HL-60 (cell line): ENCODE measurements around the gene ST6GALNAC2.

Experiments used
- DNase-seq, 2 experiments: peaks; one replicate each; pipeline ENCODE4 v3.0.0-alpha.2; 2010 to 2020; ENCODE audit warnings: low read depth in 1 of 2, low spot score in 1 of 2
- H3K27ac ChIP-seq: fragments of 250-450 bp; sonication (Bioruptor Pico); replicated peaks from 2 replicates; pipeline ENCODE4 v1.5.1; 2020; ENCODE audit warnings: mild to moderate bottlenecking, moderate library complexity
- H3K27me3 ChIP-seq: fragments of 250-450 bp; sonication (Bioruptor Pico); 2 replicates; pipeline ENCODE4 v1.5.1; 2021; ENCODE audit warnings: mild to moderate bottlenecking, moderate library complexity; ENCODE audit not compliant: insufficient read depth, poor library complexity, severe bottlenecking
- H3K4me3 ChIP-seq: replicated peaks from 2 replicates; pipeline ENCODE4 v1.5.1; 2011; ENCODE audit warnings: mild to moderate bottlenecking, control low read depth, low read length; ENCODE audit not compliant: insufficient read depth
- GABPA ChIP-seq: IDR thresholded peaks from 2 replicates; pipeline ENCODE4 v1.6.1; 2012; ENCODE audit warnings: low read depth
- POLR2AphosphoS5 ChIP-seq: IDR thresholded peaks from 2 replicates; pipeline ENCODE4 v1.6.1; 2012; ENCODE audit warnings: low read depth
- SPI1 ChIP-seq: IDR thresholded peaks from 2 replicates; pipeline ENCODE4 v1.6.1; 2012; ENCODE audit warnings: low read depth, mild to moderate bottlenecking, borderline replicate concordance
- TF ChIP-seq, protein P1 (sequence below): IDR thresholded peaks from 2 replicates; pipeline ENCODE4 v1.6.1; 2012; ENCODE audit warnings: low read depth; ENCODE audit not compliant: insufficient replicate concordance
- TF ChIP-seq, protein P2 (sequence below): IDR thresholded peaks from one replicate; pipeline ENCODE4 v1.5.1; 2011; ENCODE audit warnings: low read length, control low read depth, inconsistent platforms; ENCODE audit not compliant: insufficient read depth

Gene ST6GALNAC2

DNA sequence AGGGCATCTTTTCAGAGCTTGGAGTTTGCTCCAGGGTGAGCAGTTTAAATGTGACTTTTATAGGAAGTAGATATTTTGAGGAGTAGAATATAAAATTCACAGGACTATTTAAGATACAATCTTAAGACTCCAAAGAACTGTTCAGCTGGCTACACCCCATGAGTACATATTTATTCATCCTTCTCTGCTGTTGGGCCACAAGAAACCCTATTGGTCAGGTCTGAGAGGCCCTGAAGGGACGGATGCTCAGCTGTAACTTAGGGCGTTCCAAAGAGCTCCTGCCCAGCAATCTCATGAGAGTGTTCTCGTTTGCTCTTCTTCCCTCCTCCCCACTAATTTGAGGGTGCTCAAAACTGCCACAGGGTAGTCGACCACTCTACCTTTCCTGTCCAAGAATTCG lies 7.3 kb downstream of the ST6GALNAC2 start:
- H3K27ac ChIP-seq: no peak overlapping the region

DNA sequence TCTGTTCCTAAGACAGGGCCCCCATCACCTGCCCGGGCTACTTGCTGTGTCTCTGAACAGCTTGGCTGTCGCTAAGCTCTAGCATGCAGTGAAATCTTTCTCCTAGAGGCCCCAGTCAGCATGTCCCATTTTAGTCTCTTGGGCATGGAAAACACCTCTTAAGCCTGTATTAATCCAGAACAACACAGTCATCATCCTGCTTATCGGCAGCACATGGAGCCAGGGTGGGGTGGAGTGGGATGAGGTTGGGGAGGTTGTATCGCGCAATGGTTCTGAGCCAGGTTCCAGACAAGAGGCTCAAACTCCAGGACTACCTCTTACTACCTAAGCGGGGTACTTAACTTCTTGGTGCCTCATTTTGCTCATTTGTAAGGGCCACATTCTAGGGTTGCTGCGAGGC lies 7.8 kb downstream of the ST6GALNAC2 start:
- Histone ChIP-seq H3K27me3 (no peaks in the 10 kb centered on the region), H3K4me3 (no peak overlapping the region), H3K27ac (no peak overlapping the region)
- DNase-seq: no peak
- TF ChIP-seq POLR2AphosphoS5 (no peak), SPI1 (no peak), GABPA (no peak)
- TF ChIP-seq, protein P1, sequence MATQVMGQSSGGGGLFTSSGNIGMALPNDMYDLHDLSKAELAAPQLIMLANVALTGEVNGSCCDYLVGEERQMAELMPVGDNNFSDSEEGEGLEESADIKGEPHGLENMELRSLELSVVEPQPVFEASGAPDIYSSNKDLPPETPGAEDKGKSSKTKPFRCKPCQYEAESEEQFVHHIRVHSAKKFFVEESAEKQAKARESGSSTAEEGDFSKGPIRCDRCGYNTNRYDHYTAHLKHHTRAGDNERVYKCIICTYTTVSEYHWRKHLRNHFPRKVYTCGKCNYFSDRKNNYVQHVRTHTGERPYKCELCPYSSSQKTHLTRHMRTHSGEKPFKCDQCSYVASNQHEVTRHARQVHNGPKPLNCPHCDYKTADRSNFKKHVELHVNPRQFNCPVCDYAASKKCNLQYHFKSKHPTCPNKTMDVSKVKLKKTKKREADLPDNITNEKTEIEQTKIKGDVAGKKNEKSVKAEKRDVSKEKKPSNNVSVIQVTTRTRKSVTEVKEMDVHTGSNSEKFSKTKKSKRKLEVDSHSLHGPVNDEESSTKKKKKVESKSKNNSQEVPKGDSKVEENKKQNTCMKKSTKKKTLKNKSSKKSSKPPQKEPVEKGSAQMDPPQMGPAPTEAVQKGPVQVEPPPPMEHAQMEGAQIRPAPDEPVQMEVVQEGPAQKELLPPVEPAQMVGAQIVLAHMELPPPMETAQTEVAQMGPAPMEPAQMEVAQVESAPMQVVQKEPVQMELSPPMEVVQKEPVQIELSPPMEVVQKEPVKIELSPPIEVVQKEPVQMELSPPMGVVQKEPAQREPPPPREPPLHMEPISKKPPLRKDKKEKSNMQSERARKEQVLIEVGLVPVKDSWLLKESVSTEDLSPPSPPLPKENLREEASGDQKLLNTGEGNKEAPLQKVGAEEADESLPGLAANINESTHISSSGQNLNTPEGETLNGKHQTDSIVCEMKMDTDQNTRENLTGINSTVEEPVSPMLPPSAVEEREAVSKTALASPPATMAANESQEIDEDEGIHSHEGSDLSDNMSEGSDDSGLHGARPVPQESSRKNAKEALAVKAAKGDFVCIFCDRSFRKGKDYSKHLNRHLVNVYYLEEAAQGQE: no peak
- TF ChIP-seq, protein P2, sequence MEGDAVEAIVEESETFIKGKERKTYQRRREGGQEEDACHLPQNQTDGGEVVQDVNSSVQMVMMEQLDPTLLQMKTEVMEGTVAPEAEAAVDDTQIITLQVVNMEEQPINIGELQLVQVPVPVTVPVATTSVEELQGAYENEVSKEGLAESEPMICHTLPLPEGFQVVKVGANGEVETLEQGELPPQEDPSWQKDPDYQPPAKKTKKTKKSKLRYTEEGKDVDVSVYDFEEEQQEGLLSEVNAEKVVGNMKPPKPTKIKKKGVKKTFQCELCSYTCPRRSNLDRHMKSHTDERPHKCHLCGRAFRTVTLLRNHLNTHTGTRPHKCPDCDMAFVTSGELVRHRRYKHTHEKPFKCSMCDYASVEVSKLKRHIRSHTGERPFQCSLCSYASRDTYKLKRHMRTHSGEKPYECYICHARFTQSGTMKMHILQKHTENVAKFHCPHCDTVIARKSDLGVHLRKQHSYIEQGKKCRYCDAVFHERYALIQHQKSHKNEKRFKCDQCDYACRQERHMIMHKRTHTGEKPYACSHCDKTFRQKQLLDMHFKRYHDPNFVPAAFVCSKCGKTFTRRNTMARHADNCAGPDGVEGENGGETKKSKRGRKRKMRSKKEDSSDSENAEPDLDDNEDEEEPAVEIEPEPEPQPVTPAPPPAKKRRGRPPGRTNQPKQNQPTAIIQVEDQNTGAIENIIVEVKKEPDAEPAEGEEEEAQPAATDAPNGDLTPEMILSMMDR: no peak

More for the DNA sequence above, 7.3 kb downstream of the ST6GALNAC2 start:
- H3K4me3 ChIP-seq: no peak overlapping the region
- TF ChIP-seq GABPA (no peak), POLR2AphosphoS5 (no peak), SPI1 (no peak)
- TF ChIP-seq, protein P1: no peak
- TF ChIP-seq, protein P2: no peak
- H3K27me3 ChIP-seq: no peaks in the 10 kb centered on the region
- no peak for DNase-seq

DNA sequence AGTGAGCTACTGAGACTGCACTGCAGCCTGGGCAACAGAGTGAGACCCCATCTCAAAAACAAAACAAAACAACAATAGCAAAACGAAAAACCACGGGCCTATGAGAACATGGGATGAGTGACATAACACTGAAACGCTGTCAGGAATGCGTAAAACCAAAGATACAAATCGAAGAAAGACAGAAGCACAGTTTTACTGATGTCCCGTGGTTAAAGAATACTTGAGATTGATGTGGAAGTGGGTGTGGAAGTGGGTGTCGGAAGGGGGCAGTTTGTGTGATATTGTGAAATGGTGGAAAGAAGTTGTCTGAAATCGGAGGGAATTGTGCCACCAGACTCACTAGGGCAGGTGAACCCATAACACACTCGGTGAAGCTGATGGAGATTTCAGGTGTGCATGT lies 9.5 kb downstream of the ST6GALNAC2 start:
- Histone ChIP-seq H3K4me3 (no peak overlapping the region), H3K27ac (no peak overlapping the region), H3K27me3 (no peaks in the 10 kb centered on the region)
- DNase-seq: no peak
- TF ChIP-seq SPI1 (no peak), GABPA (no peak), POLR2AphosphoS5 (no peak)
- TF ChIP-seq, protein P1: no peak
- TF ChIP-seq, protein P2: no peak
